ENCODE results near the gene UCHL5.

GRCh38 chr1:193079187-193079586 is 20.0 kb upstream of the UCHL5 start:
- TF ChIP-seq CTCF (IDR thresholded peaks at IDR 0.05; ENCODE audit: low read depth, low read length): no peak
- no peak for TF ChIP-seq EZH2phosphoT487 (IDR thresholded peaks at IDR 0.05; ENCODE audit: low read depth)

All from OCI-LY3 (cell line).